C4-2B (cell line): ENCODE measurements around the gene RBM39.
A peak's percentile ranks its signal among the peaks of the same experiment; 100 is the strongest.
"Not testable (repeated sequence)": the region's sequence is repeated elsewhere in the genome, so short reads cannot be mapped to it uniquely, and the experiment has no call there.

Source experiments
- H3K27ac ChIP-seq: fragments of 450-650 bp; 2 replicates; pipeline ENCODE4 v1.5.1; 2017
- CTCF ChIP-seq: fragments of 450-650 bp; conservative IDR thresholded peaks from 2 replicates; pipeline ENCODE4 v1.5.1; 2017; ENCODE audit warnings: mild to moderate bottlenecking
- ZFX ChIP-seq: fragments of 450-650 bp; IDR thresholded peaks from 2 replicates; pipeline ENCODE4 v1.6.1; 2017

RBM39 gene

GRCh38 chr20:35697696-35698297 lies 44.3 kb downstream of the RBM39 start:
- TF ChIP-seq ZFX (no peak), CTCF (no peak)
- H3K27ac ChIP-seq = peak overlapping the region; percentile 84

- TF ChIP-seq ZFX = no peak
- TF ChIP-seq CTCF = no peak
- H3K27ac ChIP-seq = no peak overlapping the region
These were observed 46.1 kb downstream of the RBM39 start for GRCh38 chr20:35695978-35696377.

DNA sequence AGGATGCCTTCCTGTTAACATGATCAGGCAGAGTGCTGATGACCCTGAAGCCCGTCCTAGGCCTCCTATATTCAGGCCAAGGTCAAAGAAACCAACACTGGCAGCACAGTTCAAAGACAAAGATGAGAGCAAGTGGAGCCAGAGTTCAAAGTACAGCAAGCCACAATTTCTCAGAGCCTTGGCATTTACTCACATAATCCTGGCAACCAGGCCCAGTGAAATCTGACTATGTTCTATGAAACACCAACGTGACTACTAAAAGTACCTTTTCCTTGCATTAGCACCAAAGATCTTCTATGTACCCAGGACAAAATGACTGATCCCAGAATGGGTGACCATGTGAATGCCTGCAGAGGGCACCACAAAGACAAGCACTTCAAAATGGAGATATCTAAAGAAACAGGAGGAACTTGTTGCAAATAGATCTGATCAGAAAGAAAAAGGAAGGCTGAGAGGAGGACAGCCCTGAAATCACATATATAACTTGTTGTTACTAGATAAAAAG lies 46.8 kb downstream of the RBM39 start:
- no peak overlapping the region for H3K27ac ChIP-seq
- no peak for TF ChIP-seq CTCF
- no peak for TF ChIP-seq ZFX

DNA sequence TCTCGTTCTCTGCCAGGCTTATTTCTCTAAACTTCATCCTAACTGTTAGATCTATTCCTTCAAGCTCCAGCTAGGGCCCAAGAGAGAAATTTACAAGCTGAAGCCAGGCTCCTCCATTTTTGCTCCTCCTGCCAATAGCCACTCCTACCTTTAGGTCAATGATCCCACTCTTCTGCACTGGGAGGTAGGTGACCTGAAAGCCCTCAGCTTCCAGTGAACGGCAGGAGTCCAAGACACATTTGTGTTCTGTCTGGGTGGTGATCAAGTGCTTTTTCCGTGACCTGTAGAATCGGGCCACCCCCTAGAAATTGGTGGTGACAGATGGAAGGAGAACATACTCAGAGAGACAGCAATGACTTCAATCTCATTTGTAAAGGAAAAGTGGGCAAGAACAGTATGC lies 51.8 kb downstream of the RBM39 start:
- H3K27ac ChIP-seq = no peak overlapping the region
- TF ChIP-seq CTCF (no peak), ZFX (no peak)

DNA sequence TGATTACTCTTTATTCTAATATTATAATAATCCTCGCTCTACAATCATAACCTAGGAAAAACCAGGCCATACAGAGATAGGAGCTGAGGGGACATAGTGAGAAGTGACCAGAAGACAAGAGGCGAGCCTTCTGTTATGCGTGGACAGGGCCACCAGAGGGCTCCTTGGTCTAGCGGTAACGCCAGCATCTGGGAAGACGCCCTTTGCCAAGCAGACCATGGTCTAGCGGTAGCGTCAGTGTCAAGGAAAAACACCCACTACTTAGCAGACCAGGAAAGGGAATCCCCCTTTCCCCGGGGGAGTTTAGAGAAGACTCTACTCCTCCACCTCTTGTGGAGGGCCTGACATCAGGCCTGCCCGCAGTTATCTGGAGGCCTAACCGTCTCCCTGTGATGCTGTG lies 55.2 kb downstream of the RBM39 start:
- not testable (repeated sequence) for H3K27ac ChIP-seq
- peak; percentile 52 for TF ChIP-seq CTCF

DNA sequence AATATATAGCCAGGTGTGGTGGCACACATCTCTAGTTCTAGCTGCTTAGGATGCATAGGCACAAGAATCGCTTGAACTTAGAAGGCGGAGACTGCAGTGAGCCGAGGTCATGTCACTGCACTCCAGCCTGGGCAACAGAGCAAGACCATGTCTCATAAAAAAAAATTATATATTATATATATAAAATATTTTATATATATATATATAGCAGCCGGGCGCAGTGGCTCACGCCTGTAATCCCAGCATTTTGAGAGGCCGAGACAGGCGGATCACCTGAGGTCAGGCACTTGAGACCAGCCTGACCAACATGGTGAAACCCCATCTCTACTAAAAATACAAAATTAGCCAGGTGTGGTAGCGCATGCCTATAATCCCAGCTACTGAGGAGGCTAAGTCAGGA lies 56.7 kb downstream of the RBM39 start:
- not testable (repeated sequence) for H3K27ac ChIP-seq

GRCh38 chr20:35681960-35682359 lies 60.1 kb downstream of the RBM39 start:
- no peak for TF ChIP-seq CTCF
- TF ChIP-seq ZFX = no peak
- H3K27ac ChIP-seq = no peak overlapping the region

- H3K27ac ChIP-seq = no peak overlapping the region
- no peak for TF ChIP-seq ZFX
- TF ChIP-seq CTCF = no peak
These were observed 61.4 kb downstream of the RBM39 start for GRCh38 chr20:35680452-35681183.
